ENCODE measurements around the gene SOX1. TPM values are rescaled to one million over a fixed set of nuclear protein-coding genes. Genes with fewer than 3 reads are reported as not detected.

The SOX1 gene
- total RNA-seq, 4 donors from 2014 or later, result 0.19 to 0.68 TPM; not detected in 2

DNA sequence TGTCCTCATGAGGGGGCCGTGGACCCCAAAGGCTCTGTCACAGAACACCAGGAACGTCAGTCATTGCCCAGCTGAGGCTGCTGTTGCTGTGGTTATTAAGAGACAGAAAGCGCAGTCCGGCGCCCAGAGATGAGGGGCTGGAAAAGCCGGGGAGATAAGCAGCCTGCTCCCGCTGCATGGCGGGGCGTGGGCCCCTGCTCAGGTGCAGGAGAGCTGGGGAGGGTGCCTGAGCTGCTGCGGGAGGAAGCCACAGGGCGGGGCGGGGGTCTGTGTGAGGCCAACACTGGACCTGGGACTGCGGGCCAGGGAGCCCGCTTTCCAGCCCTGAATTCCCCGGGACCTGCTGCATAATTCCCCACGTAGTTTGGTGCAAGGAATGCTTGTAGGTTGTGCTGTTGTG, 11.3 kb downstream of the SOX1 start:
- H3K4me3 ChIP-seq, result no peak overlapping the region
- H3K27ac ChIP-seq, result no peak overlapping the region
- WGBS, result 19% methylated on average over 12 of the region's 16 CpGs
- H3K36me3 ChIP-seq, result no peaks in the 10 kb centered on the region
- H3K4me1 ChIP-seq, result peaks cover 10% of the 10 kb centered on the region
- no peaks in the 10 kb centered on the region for H3K9me3 ChIP-seq
- TF ChIP-seq POLR2A (IDR thresholded peaks at IDR 0.05) (no peak), POLR2AphosphoS5 (IDR thresholded peaks at IDR 0.05) (no peak)
- no peak for DNase-seq (ENCODE audit: low spot score in 2 of 2)
- H3K27me3 ChIP-seq, result peaks cover 72% of the 10 kb centered on the region

DNA sequence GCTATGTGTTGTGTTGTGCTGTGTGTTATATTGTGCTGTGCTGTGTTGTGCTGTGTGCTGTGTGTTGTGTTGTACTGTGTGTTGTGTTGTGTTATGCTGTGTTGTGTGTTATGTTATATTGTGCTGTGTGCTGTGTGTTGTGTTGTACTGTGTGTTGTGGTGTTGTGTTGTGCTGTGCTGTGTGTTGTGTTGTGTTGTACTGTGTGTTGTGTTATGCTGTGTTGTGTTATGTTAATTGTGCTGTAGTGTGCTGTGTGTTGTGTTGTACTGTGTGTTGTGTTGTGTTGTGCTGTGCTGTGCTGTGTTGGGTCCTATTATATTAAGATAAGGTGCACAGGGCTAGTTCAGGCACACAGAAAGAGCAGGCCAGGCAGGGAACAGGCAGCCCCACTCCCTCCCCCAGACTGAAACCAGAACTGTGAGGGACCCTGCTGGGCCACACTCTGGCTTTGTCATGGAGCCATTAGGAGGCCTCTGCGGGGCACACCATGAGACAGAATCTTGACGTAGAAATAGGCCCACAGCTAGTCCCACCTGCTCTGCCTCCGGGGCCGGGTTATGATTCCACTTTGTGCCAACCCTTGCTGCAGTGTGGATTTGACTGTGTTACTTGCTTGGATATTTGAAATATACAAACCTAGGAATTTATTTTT, 12.1 kb downstream of the SOX1 start:
- no peak for DNase-seq (ENCODE audit: low spot score in 2 of 2)
- TF ChIP-seq, protein P1, sequence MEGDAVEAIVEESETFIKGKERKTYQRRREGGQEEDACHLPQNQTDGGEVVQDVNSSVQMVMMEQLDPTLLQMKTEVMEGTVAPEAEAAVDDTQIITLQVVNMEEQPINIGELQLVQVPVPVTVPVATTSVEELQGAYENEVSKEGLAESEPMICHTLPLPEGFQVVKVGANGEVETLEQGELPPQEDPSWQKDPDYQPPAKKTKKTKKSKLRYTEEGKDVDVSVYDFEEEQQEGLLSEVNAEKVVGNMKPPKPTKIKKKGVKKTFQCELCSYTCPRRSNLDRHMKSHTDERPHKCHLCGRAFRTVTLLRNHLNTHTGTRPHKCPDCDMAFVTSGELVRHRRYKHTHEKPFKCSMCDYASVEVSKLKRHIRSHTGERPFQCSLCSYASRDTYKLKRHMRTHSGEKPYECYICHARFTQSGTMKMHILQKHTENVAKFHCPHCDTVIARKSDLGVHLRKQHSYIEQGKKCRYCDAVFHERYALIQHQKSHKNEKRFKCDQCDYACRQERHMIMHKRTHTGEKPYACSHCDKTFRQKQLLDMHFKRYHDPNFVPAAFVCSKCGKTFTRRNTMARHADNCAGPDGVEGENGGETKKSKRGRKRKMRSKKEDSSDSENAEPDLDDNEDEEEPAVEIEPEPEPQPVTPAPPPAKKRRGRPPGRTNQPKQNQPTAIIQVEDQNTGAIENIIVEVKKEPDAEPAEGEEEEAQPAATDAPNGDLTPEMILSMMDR (IDR thresholded peaks at IDR 0.05), result no peak
- TF ChIP-seq EP300 (IDR thresholded peaks at IDR 0.05) (no peak), POLR2AphosphoS5 (IDR thresholded peaks at IDR 0.05) (no peak), POLR2A (IDR thresholded peaks at IDR 0.05) (no peak)
- WGBS, result 59% methylated on average over 4 of the region's 4 CpGs
- Histone ChIP-seq H3K27ac (no peak overlapping the region), H3K4me1 (peaks cover 2% of the 10 kb centered on the region), H3K4me3 (no peak overlapping the region), H3K27me3 (peaks cover 64% of the 10 kb centered on the region), H3K36me3 (no peaks in the 10 kb centered on the region), H3K9me3 (peaks cover 7% of the 10 kb centered on the region)

DNA sequence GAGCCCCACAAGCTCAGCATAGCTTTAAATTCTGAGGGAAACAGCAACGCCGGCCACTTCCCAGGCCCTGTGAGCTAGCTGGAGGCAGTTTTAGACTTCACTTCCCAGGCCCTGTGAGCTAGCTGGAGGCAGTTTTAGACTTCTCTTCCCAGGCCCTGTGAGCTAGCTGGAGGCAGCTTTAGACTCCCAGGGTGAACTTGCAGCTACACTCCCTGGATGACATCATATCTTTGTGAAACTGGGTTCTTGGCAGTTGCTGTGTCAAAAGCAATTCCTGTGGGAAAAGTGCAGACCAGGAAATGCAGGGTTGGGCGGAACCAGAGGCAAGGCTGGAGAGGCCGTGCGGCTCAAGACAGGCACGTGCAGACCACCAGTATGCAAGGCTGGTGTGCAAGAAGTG, 12.7 kb downstream of the SOX1 start:
- Histone ChIP-seq H3K4me3 (no peak overlapping the region), H3K27me3 (peaks cover 57% of the 10 kb centered on the region), H3K36me3 (no peaks in the 10 kb centered on the region), H3K9me3 (peaks cover 12% of the 10 kb centered on the region), H3K27ac (no peak overlapping the region), H3K4me1 (no peaks in the 10 kb centered on the region)
- no peak for DNase-seq (ENCODE audit: low spot score in 2 of 2)
- TF ChIP-seq POLR2A (IDR thresholded peaks at IDR 0.05) (no peak), POLR2AphosphoS5 (IDR thresholded peaks at IDR 0.05) (no peak), EP300 (IDR thresholded peaks at IDR 0.05) (no peak)
- TF ChIP-seq, protein P1 (IDR thresholded peaks at IDR 0.05), result no peak
- 64% methylated on average over 6 of the region's 6 CpGs for WGBS

DNA sequence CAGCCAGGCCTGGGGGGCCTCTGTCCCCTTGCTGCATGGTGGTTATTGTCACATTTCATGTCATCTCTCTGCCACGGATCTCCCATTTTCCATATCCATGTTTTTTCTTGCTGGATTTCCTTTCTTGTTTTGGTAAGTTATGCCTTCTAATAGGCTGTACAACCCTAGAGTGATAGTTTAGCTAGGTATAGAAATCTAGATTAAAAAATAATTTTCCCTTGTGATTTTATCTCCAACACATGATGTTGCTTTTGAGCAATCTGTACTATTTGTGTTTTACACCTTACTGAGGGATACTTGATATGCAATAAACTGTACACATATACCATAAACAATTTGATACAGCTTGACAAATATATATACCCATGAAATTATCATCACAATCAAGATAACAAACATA, 17.0 kb downstream of the SOX1 start:
- 86% methylated on average over 1 of the region's 1 CpG for WGBS
- no peak for DNase-seq (ENCODE audit: low spot score in 2 of 2)
- H3K9me3 ChIP-seq, result peaks cover 19% of the 10 kb centered on the region
- H3K27me3 ChIP-seq, result peaks cover 43% of the 10 kb centered on the region
- H3K36me3 ChIP-seq, result no peaks in the 10 kb centered on the region
- no peaks in the 10 kb centered on the region for H3K4me1 ChIP-seq
- H3K4me3 ChIP-seq, result no peak overlapping the region
- TF ChIP-seq POLR2A (IDR thresholded peaks at IDR 0.05), result no peak
- TF ChIP-seq POLR2AphosphoS5 (IDR thresholded peaks at IDR 0.05), result no peak
- TF ChIP-seq EP300 (IDR thresholded peaks at IDR 0.05), result no peak
- TF ChIP-seq, protein P1 (IDR thresholded peaks at IDR 0.05), result no peak
- H3K27ac ChIP-seq, result no peak overlapping the region

DNA sequence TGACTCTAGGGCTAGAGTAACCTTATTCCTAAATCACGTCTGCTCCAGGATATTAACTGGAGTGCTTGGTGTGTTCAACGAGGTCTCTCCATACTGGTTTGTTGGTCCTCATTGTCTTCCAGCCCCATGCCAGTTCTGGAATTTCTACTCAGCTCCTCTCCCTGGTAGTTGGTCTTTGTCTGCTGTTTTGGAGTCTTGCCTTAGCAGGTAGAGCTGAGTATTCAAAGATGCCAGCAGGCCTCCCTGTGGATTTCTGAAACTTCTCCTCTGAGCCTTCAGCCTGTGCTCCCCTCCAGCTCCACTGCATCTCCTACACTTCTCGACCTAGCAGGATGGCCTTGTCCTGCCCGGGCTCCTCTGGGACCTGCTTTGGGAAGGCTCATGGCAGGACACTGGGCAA, 25.5 kb downstream of the SOX1 start:
- TF ChIP-seq, protein P1 (IDR thresholded peaks at IDR 0.05), result no peak
- TF ChIP-seq POLR2AphosphoS5 (IDR thresholded peaks at IDR 0.05) (no peak), POLR2A (IDR thresholded peaks at IDR 0.05) (no peak), EP300 (IDR thresholded peaks at IDR 0.05) (no peak)
- no peaks in the 10 kb centered on the region for H3K4me1 ChIP-seq
- no peak for DNase-seq (ENCODE audit: low spot score in 2 of 2)
- WGBS, result 69% methylated on average over 4 of the region's 4 CpGs
- H3K27ac ChIP-seq, result no peak overlapping the region
- peaks cover 40% of the 10 kb centered on the region for H3K27me3 ChIP-seq
- no peaks in the 10 kb centered on the region for H3K9me3 ChIP-seq
- H3K36me3 ChIP-seq, result no peaks in the 10 kb centered on the region
- no peak overlapping the region for H3K4me3 ChIP-seq

DNA sequence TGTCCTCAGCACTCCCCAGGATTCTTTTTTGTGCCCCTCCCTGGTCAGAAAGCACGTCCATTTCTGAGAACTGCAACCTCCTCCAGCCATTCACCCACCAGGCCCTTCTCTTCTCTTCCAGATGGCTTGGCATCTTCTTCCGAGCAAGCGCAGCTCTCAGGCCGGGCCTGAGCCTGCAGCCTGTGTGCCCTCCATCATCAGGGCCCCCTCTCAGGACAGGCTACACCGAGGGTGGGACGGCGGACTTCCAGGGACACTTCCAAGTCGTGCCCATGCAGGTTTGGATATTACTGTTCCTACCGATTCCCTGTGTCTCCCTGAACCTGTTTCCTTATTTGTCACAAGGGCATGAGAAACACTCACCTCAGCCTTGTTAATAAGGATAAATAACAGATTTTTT, 28.4 kb downstream of the SOX1 start:
- 74% methylated on average over 9 of the region's 9 CpGs for WGBS
- no peak for DNase-seq (ENCODE audit: low spot score in 2 of 2)
- peaks cover 33% of the 10 kb centered on the region for H3K27me3 ChIP-seq

More for the DNA sequence above, 28.4 kb downstream of the SOX1 start:
- H3K4me1 ChIP-seq, result no peaks in the 10 kb centered on the region
- no peak overlapping the region for H3K4me3 ChIP-seq
- H3K27ac ChIP-seq, result no peak overlapping the region
- TF ChIP-seq EP300 (IDR thresholded peaks at IDR 0.05) (no peak), POLR2AphosphoS5 (IDR thresholded peaks at IDR 0.05) (no peak), POLR2A (IDR thresholded peaks at IDR 0.05) (no peak)
- TF ChIP-seq, protein P1 (IDR thresholded peaks at IDR 0.05), result no peak
- H3K9me3 ChIP-seq, result no peaks in the 10 kb centered on the region
- no peaks in the 10 kb centered on the region for H3K36me3 ChIP-seq
